ENCODE results near the gene PDE4D.

DNA sequence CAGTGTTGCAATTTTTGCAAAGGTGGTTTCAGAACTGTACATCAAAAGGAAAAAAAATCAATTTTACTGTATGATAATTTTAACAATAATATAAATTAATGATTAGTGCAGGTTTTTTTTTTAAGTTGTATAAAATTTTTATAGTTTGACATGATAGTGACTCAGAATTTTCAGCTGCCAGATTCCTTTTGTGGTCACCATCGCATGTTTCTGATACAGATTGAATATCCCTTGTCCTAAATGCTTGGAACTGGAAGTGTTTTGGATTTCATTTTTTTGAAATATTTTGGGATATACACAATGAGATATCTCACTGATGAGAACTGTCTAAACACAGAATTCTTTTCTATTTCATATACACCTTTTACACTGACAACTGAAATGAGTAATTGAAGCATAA is 949.3 kb downstream of the PDE4D start:
- TF ChIP-seq, protein P1, sequence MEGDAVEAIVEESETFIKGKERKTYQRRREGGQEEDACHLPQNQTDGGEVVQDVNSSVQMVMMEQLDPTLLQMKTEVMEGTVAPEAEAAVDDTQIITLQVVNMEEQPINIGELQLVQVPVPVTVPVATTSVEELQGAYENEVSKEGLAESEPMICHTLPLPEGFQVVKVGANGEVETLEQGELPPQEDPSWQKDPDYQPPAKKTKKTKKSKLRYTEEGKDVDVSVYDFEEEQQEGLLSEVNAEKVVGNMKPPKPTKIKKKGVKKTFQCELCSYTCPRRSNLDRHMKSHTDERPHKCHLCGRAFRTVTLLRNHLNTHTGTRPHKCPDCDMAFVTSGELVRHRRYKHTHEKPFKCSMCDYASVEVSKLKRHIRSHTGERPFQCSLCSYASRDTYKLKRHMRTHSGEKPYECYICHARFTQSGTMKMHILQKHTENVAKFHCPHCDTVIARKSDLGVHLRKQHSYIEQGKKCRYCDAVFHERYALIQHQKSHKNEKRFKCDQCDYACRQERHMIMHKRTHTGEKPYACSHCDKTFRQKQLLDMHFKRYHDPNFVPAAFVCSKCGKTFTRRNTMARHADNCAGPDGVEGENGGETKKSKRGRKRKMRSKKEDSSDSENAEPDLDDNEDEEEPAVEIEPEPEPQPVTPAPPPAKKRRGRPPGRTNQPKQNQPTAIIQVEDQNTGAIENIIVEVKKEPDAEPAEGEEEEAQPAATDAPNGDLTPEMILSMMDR (IDR thresholded peaks at IDR 0.05), result no peak
- no peak for TF ChIP-seq POLR2A (IDR thresholded peaks at IDR 0.05)

Measured in right lobe of liver (tissue), 4 donors.